Thymus (tissue), 11 donors: ENCODE results near the gene C21orf58. TPM values are rescaled to one million over a fixed set of nuclear protein-coding genes. Genes with fewer than 3 reads are reported as not detected.

Source experiments
- DNase-seq, 9 donors: peaks; one replicate each; pipeline ENCODE4 v3.0.0-alpha.2; 2013; ENCODE audit warnings: low spot score in 9 of 9, low read depth in 6 of 9, missing footprints in 1 of 9
- H3K27ac ChIP-seq, 2 donors: one replicate each; pipeline ENCODE4 v1.5.1; 2013; ENCODE audit warnings: control low read depth in 1 of 2, low read depth in 1 of 2, low read length in 1 of 2, mild to moderate bottlenecking in 1 of 2, moderate library complexity in 1 of 2
- H3K27me3 ChIP-seq, 2 donors: one replicate each; pipeline ENCODE4 v1.5.1; 2013; ENCODE audit warnings: low read length in 1 of 2; ENCODE audit not compliant: control insufficient read depth in 2 of 2, insufficient read depth in 1 of 2
- H3K36me3 ChIP-seq, 2 donors: one replicate each; pipeline ENCODE4 v1.5.1; 2013; ENCODE audit warnings: low read length in 1 of 2, mild to moderate bottlenecking in 1 of 2, moderate library complexity in 1 of 2; ENCODE audit not compliant: control insufficient read depth in 2 of 2, insufficient read depth in 2 of 2
- H3K4me1 ChIP-seq, 2 donors: one replicate each; pipeline ENCODE4 v1.5.1; 2013; ENCODE audit warnings: low read length in 2 of 2; ENCODE audit not compliant: control insufficient read depth in 2 of 2, insufficient read depth in 2 of 2
- H3K4me3 ChIP-seq, 2 donors: one replicate each; pipeline ENCODE4 v1.5.1; 2013; ENCODE audit warnings: low read length in 2 of 2, control low read depth in 1 of 2, mild to moderate bottlenecking in 1 of 2
- H3K9me3 ChIP-seq, 2 donors: one replicate each; pipeline ENCODE4 v1.5.1; 2013; ENCODE audit warnings: low read length in 1 of 2, mild to moderate bottlenecking in 1 of 2; ENCODE audit not compliant: control insufficient read depth in 2 of 2, insufficient read depth in 1 of 2
- WGBS: extraction: QIAGEN DNeasy Blood & Tissue Kit; methylation state at CpG from one replicate; pipeline ENCODE4 v1.1.7; 2013; 5-methylcytosine and 5-hydroxymethylcytosine counted together
- polyA plus RNA-seq: library from polyadenylated mRNA; stranded (reverse); fragments of 200-250 nt; gene quantifications from one replicate; pipeline ENCODE4 v1.2.3, GENCODE V29; 2013
- total RNA-seq: library from RNA; stranded (reverse); fragments of 120-200 nt; gene quantifications from one replicate; pipeline ENCODE4 v1.2.4, GENCODE V29; 2013
- donor health status: healthy.

C21orf58 gene
- total and polyA plus RNA-seq, 2 donors = 3.4 to 7.3 TPM

GRCh38 chr21:46356005-46356338 lies 32.3 kb upstream of the C21orf58 start:
- H3K4me1 ChIP-seq = no peaks in the 10 kb centered on the region
- no peaks in the 10 kb centered on the region for H3K27me3 ChIP-seq
- no peaks in the 10 kb centered on the region for H3K9me3 ChIP-seq
- H3K4me3 ChIP-seq = no peak overlapping the region
- H3K36me3 ChIP-seq = peaks cover 79 to 83% of the 10 kb centered on the region in 2 donors
- DNase-seq = no peak
- WGBS = 98% methylated on average over 13 of the region's 13 CpGs
- H3K27ac ChIP-seq = no peak overlapping the region

DNA sequence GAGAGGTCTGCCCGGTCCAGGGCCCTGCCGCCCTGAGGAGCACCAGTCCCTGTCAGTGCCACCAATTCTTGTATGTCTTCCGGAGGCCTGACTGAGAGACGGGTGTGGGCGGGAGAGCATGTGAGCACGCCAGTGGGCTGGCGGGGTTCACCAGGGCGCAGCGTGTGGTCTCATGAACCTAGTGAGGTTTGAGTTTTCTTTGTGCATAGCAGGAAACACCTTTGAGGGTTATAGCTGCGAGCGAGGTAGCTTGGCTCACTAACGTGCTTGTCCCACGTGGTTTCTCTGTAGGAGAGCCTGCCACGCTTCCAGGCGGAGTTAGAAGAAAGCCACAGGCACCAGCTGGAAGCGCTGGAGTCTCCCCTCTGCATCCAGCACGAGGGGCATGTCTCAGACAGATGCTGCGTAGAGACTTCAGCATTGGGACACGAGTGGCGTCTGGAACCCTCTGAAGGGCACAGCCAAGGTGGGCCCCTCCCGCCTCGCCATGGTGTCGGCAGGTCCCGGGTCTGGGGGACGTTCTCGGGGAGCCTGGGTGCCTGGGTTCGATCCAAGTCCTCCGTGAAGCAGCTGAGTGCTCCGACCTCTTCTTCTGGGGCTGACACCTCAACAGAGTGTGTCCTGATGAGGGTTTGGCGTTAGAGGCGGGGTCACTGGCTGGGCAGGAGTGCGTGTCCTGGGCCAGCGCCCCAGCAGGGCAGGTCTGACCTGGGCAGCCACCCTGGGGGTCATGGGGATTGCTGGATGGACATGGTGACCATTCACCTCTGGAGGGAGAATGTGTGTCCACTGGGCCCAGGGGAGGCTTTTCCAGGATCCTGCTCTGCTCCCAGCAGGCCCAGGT lies 31.7 kb upstream of the C21orf58 start:
- no peak overlapping the region for H3K4me3 ChIP-seq
- WGBS = 96% methylated on average over 33 of the region's 33 CpGs
- H3K9me3 ChIP-seq = no peaks in the 10 kb centered on the region
- peak in 1 of 9 donors; percentile 17 for DNase-seq
- H3K4me1 ChIP-seq = no peaks in the 10 kb centered on the region
- peaks cover 81 to 89% of the 10 kb centered on the region in 2 donors for H3K36me3 ChIP-seq
- H3K27me3 ChIP-seq = no peaks in the 10 kb centered on the region
- no peak overlapping the region for H3K27ac ChIP-seq

- Histone ChIP-seq H3K4me3 (no peak overlapping the region), H3K4me1 (no peaks in the 10 kb centered on the region), H3K36me3 (peaks cover 85 to 96% of the 10 kb centered on the region in 2 donors), H3K9me3 (no peaks in the 10 kb centered on the region), H3K27me3 (no peaks in the 10 kb centered on the region), H3K27ac (no peak overlapping the region)
- WGBS = 98% methylated on average over 13 of the region's 13 CpGs
- DNase-seq = no peak
These were observed 30.8 kb upstream of the C21orf58 start for GRCh38 chr21:46354518-46354917.

DNA sequence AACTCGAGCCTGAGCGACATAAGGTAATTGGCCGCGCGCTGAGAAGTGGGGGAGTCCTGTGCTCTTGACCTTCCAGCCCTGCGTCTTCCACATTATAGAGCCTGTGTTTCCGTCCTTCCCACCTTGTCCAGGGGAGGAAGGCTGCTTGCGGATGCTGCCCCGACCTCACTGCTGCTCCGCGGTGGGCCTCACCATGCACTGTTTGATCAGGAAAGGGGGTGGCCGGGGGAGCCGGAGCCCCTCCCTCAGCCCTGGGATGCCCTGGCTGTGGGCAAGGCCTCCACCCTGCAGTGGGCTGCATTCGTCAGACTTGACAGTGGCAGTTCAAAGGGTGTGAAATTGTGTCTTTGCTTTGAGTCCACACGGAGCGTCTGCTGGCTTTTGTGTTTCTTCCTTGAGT lies 30.4 kb upstream of the C21orf58 start:
- Histone ChIP-seq H3K36me3 (peaks cover 90 to 97% of the 10 kb centered on the region in 2 donors), H3K4me1 (no peaks in the 10 kb centered on the region), H3K4me3 (no peak overlapping the region), H3K27ac (no peak overlapping the region), H3K27me3 (no peaks in the 10 kb centered on the region), H3K9me3 (no peaks in the 10 kb centered on the region)
- WGBS = 98% methylated on average over 16 of the region's 16 CpGs
- no peak for DNase-seq

GRCh38 chr21:46352913-46353312 lies 29.2 kb upstream of the C21orf58 start:
- WGBS = 95% methylated on average over 14 of the region's 14 CpGs
- H3K27ac ChIP-seq = no peak overlapping the region

GRCh38 chr21:46352164-46352515 lies 28.5 kb upstream of the C21orf58 start:
- Histone ChIP-seq H3K36me3 (peaks cover 97 to 99% of the 10 kb centered on the region in 2 donors), H3K9me3 (no peaks in the 10 kb centered on the region), H3K4me3 (no peak overlapping the region), H3K27ac (no peak overlapping the region), H3K27me3 (no peaks in the 10 kb centered on the region), H3K4me1 (no peaks in the 10 kb centered on the region)
- 94% methylated on average over 11 of the region's 11 CpGs for WGBS
- DNase-seq = no peak

More at GRCh38 chr21:46352913-46353312, 29.2 kb upstream of the C21orf58 start:
- DNase-seq = no peak
- no peak overlapping the region for H3K4me3 ChIP-seq
- H3K27me3 ChIP-seq = no peaks in the 10 kb centered on the region
- H3K9me3 ChIP-seq = no peaks in the 10 kb centered on the region
- peaks cover 95 to 99% of the 10 kb centered on the region in 2 donors for H3K36me3 ChIP-seq
- no peaks in the 10 kb centered on the region for H3K4me1 ChIP-seq

DNA sequence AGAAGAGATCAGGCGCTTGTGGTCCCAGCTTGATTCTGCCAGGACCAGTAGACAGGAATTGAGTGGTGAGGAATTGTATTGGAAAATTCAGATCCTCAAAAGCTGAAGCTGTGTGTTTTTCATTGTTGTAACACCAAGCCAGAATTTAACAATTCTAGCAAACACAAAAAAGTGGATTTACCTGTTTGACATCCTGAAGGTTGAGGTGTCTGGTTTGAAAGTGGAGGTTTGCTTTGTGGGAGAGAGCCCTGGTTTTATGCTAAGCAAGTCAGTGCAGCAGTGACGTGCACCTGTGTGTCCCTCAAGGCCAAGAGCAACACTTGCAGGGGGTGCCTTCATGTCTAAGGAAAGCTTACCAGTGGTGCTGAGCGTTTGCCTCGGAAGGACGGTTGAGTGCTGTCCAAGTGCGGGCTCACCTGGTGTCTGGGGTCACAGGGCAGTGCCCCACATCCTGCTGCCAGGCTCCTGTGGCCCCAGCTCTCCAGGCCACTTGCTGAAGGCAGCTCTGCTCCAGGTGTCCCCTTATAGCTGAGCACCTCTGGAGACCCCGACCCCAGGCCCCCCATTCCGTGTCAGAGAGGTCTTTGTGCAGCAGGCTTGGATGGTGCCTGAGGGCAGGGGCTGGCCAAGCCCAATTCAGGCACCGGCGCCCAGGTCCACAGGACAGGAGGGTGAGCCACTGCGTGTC lies 27.9 kb upstream of the C21orf58 start:
- no peaks in the 10 kb centered on the region for H3K27me3 ChIP-seq
- H3K4me3 ChIP-seq = no peak overlapping the region
- no peak for DNase-seq
- H3K9me3 ChIP-seq = no peaks in the 10 kb centered on the region
- 97% methylated on average over 11 of the region's 11 CpGs for WGBS
- no peaks in the 10 kb centered on the region for H3K4me1 ChIP-seq
- H3K36me3 ChIP-seq = peaks cover 97 to 99% of the 10 kb centered on the region in 2 donors
- no peak overlapping the region for H3K27ac ChIP-seq

GRCh38 chr21:46350981-46351380 lies 27.3 kb upstream of the C21orf58 start:
- 98% methylated on average over 13 of the region's 13 CpGs for WGBS
- no peak for DNase-seq

GRCh38 chr21:46350571-46350970 lies 26.9 kb upstream of the C21orf58 start:
- no peaks in the 10 kb centered on the region for H3K27me3 ChIP-seq
- 98% methylated on average over 8 of the region's 8 CpGs for WGBS
- no peak for DNase-seq
- H3K27ac ChIP-seq = no peak overlapping the region
- H3K36me3 ChIP-seq = peaks cover 97 to 99% of the 10 kb centered on the region in 2 donors
- no peaks in the 10 kb centered on the region for H3K9me3 ChIP-seq
- H3K4me1 ChIP-seq = no peaks in the 10 kb centered on the region
- no peak overlapping the region for H3K4me3 ChIP-seq

More at GRCh38 chr21:46350981-46351380, 27.3 kb upstream of the C21orf58 start:
- Histone ChIP-seq H3K4me1 (no peaks in the 10 kb centered on the region), H3K36me3 (peaks cover 97 to 99% of the 10 kb centered on the region in 2 donors), H3K27ac (no peak overlapping the region), H3K4me3 (no peak overlapping the region), H3K27me3 (no peaks in the 10 kb centered on the region), H3K9me3 (no peaks in the 10 kb centered on the region)
